ENCODE measurements around the gene AFG1L.
"Not testable (repeated sequence)": the region's sequence is repeated elsewhere in the genome, so short reads cannot be mapped to it uniquely, and the experiment has no call there.

The AFG1L gene

DNA sequence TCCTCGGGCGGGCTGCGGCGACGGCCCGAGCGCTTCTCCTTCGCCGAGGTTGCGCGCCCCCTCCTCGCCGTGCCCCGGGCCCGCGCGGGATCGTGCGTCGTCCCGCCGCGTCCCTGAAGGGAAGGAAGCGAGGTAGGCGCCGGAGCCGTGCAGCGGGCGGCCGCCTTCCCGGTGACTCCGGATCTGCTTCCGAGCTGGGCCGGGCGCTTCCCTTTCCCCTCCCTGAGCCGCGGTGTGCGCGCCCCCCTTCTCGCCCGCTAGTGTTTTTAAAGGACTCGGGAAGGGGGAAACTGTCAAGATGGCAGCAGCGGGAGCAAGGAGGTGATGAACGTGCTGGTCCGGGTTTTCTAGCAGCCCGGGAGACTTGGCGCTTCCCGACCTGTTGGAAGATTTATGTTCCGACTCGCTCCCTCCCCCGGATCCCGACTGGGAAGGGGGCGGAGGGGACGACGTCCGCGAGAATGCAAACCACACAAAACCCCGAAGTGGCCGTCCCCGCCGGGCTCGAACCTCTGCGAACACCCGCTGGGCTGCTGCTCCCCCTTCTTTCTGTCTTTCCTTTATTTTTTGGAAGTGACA is 265.1 kb downstream of the AFG1L start:
- DNase-seq = peak; percentile 51

DNA sequence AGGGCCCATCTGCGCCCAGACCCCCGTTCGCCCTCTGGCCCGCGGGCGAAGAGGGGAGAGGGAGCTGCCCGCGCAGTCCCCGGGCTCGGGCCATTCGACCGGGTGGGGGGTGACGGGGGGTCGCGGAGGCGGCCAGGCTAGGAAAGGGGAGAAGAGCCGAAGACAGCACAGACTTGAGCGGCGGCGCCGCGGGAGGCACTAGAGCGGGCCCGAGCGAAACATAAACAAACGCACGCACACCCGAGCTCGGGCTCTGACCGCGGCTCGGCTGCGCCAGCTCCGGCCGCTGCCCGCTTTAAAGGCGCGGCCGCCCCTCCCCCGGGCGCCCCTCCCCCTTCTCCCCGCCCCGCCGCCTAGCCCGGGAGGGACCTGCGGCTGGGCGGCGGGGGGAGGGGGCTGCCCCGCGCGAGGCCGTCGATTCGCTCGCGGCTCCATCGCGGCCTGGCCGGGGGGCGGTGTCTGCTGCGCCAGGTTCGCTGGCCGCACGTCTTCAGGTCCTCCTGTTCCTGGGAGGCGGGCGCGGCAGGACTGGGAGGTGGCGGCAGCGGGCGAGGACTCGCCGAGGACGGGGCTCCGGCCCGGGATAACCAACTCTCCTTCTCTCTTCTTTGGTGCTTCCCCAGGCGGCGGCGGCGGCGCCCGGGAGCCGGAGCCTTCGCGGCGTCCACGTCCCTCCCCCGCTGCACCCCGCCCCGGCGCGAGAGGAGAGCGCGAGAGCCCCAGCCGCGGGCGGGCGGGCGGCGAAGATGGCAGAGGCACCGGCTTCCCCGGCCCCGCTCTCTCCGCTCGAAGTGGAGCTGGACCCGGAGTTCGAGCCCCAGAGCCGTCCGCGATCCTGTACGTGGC is 265.8 kb downstream of the AFG1L start, which contains the start of gene FOXO3:
FOXO3 (plus strand) TSS at position 455 of the 846 bp plus-strand sequence; CDS start at position 747, 292 bp downstream.
- peak; percentile 71 for DNase-seq

DNA sequence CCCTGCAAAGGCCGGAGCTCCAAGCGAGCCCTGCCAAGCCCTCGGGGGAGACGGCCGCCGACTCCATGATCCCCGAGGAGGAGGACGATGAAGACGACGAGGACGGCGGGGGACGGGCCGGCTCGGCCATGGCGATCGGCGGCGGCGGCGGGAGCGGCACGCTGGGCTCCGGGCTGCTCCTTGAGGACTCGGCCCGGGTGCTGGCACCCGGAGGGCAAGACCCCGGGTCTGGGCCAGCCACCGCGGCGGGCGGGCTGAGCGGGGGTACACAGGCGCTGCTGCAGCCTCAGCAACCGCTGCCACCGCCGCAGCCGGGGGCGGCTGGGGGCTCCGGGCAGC is 266.4 kb downstream of the AFG1L start:
- not testable (repeated sequence) for DNase-seq

DNA sequence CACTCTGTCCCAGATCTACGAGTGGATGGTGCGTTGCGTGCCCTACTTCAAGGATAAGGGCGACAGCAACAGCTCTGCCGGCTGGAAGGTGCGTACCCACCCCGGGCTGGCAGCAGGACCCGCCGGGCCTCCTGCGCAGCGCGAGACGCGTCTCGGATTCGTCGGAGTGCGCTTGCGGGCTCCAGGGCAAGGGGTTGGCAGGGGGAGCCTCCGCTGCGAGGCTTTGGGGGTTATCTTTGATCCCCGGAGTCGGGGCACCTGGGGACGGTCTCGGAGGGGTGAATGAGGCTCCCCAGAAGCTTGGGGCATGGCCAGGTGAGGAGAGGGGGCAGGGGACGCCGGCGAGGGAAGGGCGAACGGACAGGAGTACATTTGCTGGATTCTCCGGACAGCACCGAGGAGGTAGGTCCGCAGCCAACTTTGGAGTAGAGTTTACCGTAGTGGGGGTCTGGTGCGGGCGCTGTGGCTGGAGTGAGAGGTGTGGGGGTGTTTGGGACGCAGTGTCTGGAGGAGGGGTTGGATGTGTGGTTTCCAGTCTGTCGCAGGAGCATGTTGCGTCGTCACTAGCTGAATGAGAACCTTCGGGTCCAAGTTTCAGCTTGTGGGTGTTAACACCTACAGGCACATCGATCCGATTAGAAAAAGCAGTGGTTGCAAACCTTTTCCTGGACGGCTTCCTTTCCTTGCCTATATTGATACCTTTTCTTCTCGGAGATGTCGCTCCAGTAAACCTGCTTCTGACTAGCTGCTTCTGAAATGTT is 267.1 kb downstream of the AFG1L start:
- no peak for DNase-seq

DNA sequence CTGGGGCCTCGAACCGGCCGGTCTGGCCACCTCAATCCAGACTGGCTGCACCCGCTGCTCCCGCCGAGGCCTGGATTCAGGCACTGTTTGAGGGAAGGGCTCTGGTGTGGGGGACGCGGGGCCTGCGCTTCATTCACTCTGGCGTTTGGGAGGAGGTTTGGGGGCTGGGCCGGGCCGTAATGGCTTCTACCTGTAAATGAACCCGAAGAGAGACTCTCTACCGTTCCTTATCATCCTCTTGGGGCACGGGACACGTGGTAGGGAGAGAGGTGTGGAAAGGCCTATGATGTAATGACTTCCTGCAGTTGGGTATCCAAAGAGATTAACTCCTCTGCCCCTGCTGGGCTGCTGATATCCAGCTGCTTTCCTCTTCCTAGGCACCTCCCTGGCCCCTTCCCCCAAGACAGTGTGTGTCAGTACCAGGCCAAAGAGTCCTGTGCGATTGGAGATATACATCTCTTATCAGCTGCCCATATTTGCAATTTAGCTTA is 267.7 kb downstream of the AFG1L start:
- DNase-seq = peak; percentile 54

DNA sequence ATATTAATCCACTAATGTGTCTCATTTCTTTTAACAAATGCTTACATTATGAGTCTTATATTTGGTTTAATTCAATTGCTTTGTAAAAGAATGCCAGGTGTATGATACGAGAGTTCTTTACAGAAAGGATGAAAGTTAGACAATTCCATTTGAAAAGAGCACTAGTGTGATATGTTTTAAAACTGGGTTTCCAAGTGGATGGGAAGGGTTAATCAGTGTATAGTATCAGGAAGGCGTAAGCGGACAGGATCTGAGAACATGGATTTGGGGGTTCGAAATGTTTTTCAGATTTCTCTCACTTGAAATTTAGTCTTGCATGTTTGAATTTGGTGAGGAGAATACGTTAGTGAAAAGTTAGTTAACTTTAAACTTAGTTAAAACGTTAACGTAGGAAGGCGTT is 268.4 kb downstream of the AFG1L start:
- DNase-seq = no peak

DNA sequence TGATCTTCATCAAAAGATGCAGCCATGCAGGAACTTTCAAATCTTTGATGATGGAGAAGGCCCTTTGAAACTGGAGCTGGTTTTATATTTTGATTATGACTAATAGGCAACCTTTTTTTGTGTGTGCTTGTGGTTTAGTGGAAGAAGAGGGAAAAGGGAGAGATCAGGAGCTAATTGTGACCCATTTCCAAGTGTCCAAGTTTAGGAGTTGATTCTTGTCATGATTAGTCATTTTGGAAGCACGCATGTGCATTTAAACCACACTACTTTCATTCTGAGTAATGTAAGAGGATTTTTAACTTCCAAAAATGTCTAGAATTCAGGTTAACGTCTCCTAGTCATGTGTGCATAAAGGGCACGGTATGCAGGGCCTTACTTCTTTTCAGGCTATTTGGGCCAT is 269.3 kb downstream of the AFG1L start:
- DNase-seq = no peak

DNA sequence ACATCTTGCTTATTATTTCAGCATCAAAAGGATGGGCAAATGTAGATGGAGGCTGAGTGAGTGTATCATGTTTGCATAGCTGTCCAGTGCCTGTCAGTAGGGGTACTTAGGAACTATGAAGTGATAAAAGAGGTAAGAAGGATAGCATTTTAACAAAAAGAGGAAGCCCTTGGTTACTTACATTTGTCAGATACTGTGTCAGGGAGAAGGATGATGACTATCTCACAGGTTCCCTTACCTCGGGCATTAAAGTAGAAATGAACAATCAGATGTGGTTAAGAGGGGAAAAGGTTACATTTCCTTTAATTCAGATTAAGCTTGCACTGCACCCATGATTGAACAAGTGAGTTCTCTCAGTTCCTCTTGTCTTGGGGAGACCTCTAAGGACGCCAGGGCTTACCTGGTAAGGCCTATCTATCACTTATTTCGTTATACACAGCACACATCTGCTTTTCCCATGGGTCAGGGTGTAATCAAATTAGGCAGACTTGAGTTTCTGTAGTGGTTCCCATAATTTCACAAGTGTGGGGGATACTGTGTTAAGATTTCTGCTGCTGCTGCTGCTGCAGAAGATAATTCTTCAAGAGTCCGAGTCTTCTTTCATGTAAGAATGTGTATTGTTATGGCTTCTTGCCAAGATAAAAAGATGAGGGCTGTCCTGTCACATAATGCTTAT is 270.4 kb downstream of the AFG1L start:
- no peak for DNase-seq

DNA sequence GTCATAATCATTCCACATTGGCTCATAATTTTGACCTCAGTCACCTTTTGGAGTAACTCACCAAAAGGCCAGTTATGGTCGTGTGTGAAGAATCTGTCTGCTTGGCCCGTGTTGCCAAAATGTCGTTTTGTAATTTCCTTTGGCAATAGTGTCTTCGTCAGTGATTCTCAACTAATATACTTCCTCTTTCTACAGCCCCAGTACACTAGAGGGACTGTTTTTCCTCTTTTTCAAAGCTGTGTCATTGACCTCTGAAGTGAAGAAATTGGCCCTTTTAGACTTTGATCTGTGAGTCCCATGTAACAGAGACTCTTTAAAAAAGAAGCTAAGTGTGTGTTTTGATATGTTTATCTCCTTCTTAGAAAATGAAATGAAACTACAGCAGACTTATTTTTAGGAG is 271.0 kb downstream of the AFG1L start:
- DNase-seq = no peak

DNA sequence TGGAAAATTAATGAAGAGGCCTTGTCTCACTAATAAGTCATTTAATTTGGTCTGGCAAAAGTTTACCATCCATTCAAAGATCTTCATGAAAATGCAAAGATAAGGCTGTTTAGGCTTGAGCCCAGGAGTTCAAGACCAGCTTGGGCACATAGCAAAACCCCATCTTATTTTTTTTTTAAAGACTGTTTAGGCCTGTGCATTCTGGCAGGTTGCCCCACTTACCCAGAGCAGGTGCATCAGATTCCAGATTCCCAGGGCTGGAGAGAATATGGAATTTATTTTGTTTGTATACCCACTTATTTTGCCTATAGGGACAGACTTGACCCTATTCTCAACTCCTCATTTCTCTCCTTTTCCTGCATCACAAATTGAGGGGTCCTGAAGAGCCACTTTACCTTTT is 271.6 kb downstream of the AFG1L start:
- DNase-seq = no peak

DNA sequence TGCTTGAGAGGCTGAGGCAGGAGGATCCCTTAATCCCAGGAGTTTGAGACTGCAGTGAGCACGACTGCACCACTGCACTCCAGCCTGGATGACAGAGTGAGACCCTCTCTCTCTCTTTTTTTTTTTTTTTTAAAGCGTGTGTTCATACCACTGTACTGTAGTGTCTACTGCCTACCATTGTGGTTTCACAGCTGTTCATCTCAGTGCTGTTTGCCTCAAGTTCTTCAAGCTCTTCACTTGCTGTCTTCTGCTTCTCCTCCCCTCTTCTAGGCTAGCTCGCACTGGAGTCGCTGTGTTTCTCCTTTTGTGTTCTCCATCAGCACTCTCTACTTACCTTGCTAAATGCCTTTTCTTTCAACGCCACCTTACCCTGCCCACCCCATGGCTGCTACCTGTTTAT is 273.2 kb downstream of the AFG1L start:
- no peak for DNase-seq

DNA sequence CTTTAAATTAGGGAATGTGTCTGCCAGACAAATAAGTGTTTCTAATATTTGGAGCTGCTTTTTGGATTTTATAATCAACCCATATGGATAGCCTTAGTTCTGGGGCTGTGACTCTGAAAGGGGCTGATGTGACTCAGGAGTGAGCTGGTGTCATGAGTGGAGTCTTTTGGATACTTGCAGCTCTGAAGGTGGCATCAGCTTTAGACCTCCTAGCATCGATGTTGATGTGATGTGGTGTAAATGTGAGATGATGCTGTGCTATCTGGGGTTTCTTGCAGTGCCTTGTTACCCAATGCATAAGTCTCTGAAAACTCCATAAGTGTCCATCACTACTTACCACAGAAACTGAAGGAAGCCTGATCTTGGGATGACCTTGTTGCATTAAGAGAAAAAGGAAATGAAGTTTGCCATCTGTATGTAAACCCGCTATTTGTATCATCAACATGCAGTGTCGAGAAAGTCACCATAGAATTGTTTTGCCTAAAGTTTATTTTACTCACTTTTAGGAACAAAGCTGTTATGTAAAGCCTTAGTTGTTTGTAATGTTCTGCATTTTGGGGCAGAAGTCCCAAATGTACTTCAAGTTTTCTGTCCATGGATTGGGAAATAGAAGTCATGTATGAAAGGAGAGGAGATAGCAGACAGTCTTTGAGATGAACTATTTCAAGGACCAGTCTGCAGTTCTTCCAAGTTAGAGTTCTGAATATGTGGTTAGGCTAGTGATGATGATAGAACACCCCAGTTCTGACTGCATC is 273.9 kb downstream of the AFG1L start:
- DNase-seq = no peak

DNA sequence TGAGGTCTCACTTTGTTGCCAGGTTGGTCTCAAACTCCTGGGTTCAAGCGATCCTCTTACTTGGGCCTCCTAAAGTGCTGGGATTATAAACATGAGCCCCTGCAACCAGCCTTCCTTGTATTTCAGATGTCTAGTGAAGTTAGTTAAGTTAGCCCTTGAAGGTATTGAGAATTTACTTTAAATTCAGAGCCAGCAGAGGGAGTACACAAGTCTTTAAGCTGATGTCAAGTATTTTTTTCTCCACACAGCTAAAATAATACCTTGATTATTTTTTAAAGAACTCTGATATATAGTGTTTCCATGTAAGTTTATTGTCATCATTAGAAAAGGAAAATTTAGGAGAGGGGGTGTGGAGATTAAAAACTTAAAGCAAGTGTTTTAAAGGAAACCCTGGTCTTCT is 275.7 kb downstream of the AFG1L start:
- DNase-seq = no peak

DNA sequence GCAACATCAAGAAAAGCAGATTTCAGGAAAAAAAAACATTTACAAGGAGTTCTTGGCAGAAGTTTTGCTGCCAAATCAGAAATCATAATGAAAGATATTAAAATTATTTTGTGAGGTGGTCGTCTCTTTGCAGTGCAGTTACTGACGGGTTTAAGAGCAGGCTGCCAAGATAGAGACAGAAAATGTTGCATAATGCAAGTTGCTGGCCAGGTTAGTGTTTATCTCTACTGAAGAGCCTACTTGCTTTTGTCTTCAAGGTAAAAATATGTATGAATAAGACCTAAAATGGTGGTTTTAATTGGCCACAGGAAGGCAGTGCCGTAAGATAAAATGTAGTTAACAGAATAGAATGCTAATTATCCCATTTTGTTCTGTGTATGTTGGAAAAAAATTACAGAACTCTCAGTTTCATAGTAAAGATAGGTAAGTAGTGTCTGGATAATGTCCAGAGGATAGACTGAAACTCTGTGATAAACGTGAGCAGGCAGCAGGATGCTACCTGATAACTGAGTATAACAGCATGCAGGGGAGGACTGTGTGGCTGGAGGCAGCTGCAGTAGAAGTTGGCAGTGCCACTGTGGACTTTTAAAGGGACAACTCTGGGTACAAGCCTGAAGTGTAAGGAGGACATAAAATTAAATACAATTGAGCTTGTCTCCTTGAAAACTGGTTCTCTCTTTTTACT is 279.7 kb downstream of the AFG1L start:
- DNase-seq = no peak

All from NCI-H1436 (cell line).